Astrocyte (in vitro differentiated cells and primary cell): Measurements from ENCODE around the gene SOBP.

Experiments used
- EZH2 ChIP-seq: IDR thresholded peaks from 2 replicates; pipeline ENCODE4 v1.6.1; 2012; ENCODE audit warnings: mild to moderate bottlenecking, low read length, inconsistent platforms; ENCODE audit not compliant: insufficient read depth
- TF ChIP-seq, protein P1 (sequence below): IDR thresholded peaks from 2 replicates; pipeline ENCODE4 v1.5.1; 2011; ENCODE audit warnings: low read depth, mild to moderate bottlenecking, inconsistent platforms, low read length, moderate library complexity; ENCODE audit not compliant: insufficient read depth

DNA sequence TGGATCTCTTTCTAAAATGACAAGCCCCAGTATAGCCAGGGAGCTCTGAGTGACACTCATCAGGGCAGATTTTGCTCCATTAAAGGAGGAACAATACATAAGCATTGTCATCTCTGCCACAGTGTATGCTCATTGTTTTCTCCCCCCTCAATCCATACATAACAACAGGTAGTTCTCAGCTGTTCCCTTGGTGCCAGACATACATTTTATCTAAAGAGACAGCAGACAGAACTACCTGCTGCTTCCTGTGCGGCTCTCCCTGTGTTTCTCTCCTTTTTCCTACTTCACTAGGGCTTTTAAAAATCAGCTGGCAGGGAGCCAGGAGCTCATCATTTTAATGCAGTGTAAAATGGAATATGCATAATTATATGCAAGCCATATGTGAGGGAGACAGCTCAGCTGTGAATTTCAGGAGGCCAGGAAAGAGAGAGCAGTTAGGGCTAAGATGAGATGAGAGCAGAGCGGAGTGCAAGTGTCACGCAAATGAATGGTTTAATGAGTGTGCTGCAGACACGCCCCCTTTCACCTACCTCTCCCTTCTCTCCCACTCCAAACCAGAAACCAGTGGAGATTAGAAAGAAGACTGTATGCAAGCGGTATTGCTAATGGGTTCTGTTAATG is 96.0 kb downstream of the SOBP start:
- TF ChIP-seq, protein P1, sequence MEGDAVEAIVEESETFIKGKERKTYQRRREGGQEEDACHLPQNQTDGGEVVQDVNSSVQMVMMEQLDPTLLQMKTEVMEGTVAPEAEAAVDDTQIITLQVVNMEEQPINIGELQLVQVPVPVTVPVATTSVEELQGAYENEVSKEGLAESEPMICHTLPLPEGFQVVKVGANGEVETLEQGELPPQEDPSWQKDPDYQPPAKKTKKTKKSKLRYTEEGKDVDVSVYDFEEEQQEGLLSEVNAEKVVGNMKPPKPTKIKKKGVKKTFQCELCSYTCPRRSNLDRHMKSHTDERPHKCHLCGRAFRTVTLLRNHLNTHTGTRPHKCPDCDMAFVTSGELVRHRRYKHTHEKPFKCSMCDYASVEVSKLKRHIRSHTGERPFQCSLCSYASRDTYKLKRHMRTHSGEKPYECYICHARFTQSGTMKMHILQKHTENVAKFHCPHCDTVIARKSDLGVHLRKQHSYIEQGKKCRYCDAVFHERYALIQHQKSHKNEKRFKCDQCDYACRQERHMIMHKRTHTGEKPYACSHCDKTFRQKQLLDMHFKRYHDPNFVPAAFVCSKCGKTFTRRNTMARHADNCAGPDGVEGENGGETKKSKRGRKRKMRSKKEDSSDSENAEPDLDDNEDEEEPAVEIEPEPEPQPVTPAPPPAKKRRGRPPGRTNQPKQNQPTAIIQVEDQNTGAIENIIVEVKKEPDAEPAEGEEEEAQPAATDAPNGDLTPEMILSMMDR = no peak
- no peak for TF ChIP-seq EZH2
